Measurements from ENCODE around the gene CCDC6. TPM values are rescaled to one million over a fixed set of nuclear protein-coding genes. Genes with fewer than 3 reads are reported as not detected.
A peak's percentile ranks its signal among the peaks of the same experiment; 100 is the strongest.

Gene CCDC6
- total and polyA plus RNA-seq, 2 of the 8 experiments (the other 6 are each of a cell fraction or from before 2014, with no cell fraction given), result 42.2 to 74.4 TPM

- Histone ChIP-seq H3K4me2 (ENCODE audit: insufficient read depth in 1 of 2, low read depth in 2 of 2, low read length in 2 of 2) (peak overlapping the region in 1 of 2 experiments; percentile 39; a peak in 1 of 4 replicates), H4K91ac (replicated peaks; ENCODE audit: insufficient read length, low read length) (no peak overlapping the region), H3K27me3 (replicated peaks in 1 of 4; ENCODE audit: control insufficient read depth in 3 of 4, extremely low read depth in 1 of 4, insufficient read depth in 3 of 4, low read length in 3 of 4) (no peaks in the 10 kb centered on the region), H3K36me3 (ENCODE audit: control insufficient read depth in 2 of 4, insufficient read depth in 4 of 4, low read length in 3 of 4) (peaks cover 0 to 36% (median 3%) of the 10 kb centered on the region in 4 experiments; a peak in 4 of 8 replicates), H3K27ac (ENCODE audit: low read depth, low read length) (no peak overlapping the region), H3K18ac (ENCODE audit: extremely low read depth, low read length) (no peak overlapping the region), H3K56ac (replicated peaks; ENCODE audit: insufficient read length, low read depth, low read length) (no peak overlapping the region), H2BK12ac (ENCODE audit: low read depth, low read length) (no peak overlapping the region), H2BK20ac (ENCODE audit: low read length) (no peak overlapping the region), H3K4me1 (replicated peaks in 1 of 4; ENCODE audit: control insufficient read depth in 3 of 4, insufficient read depth in 4 of 4, low read length in 3 of 4) (peaks cover 3 to 28% (median 16%) of the 10 kb centered on the region in 4 experiments), H3K14ac (ENCODE audit: insufficient read length) (no peak overlapping the region), H3K9me3 (ENCODE audit: insufficient read depth in 2 of 2, low read depth in 1 of 2, low read length in 1 of 2) (no peaks in the 10 kb centered on the region), H2AFZ (ENCODE audit: low read length) (no peak overlapping the region), H3K79me1 (ENCODE audit: low read depth, low read length) (no peaks in the 10 kb centered on the region), H3K79me2 (ENCODE audit: control insufficient read depth in 1 of 2, insufficient read depth in 2 of 2, low read length in 2 of 2) (peaks cover 0 to 29% of the 10 kb centered on the region in 2 experiments; a peak in 3 of 4 replicates), H2AK5ac (ENCODE audit: low read depth, low read length) (no peak overlapping the region), H3K23ac (ENCODE audit: insufficient read length) (no peak overlapping the region), H4K20me1 (replicated peaks in 1 of 2; ENCODE audit: control insufficient read depth in 1 of 2, insufficient read depth in 2 of 2, low read length in 2 of 2) (peaks cover 0 to 2% of the 10 kb centered on the region in 2 experiments), H2BK15ac (ENCODE audit: low read length) (no peak overlapping the region), H3K23me2 (ENCODE audit: low read depth, low read length) (no peaks in the 10 kb centered on the region), H4K8ac (ENCODE audit: extremely low read depth, insufficient read depth, low read length) (no peak overlapping the region), H4K5ac (ENCODE audit: insufficient read length, low read depth, low read length) (peak overlapping the region; percentile 34), H2BK5ac (ENCODE audit: low read depth, low read length) (no peak overlapping the region), H3K4me3 (ENCODE audit: extremely low read depth in 1 of 4, insufficient read depth in 2 of 4, low read depth in 3 of 4, low read length in 4 of 4) (no peak overlapping the region; a peak in 1 of 8 replicates), H3K9ac (replicated peaks in 1 of 4; ENCODE audit: extremely low read depth in 1 of 4, low read depth in 3 of 4, low read length in 3 of 4) (no peak overlapping the region), H2BK120ac (replicated peaks; ENCODE audit: low read depth, low read length) (no peak overlapping the region), H3K4ac (replicated peaks; ENCODE audit: insufficient read length, low read depth, low read length) (no peak overlapping the region)
- WGBS, 2 experiments (ENCODE audit: extremely low coverage in 1 of 2, insufficient coverage in 1 of 2, insufficient read length in 1 of 2, insufficient replicate concordance in 2 of 2, low coverage in 1 of 2, low lambda C conversion rate in 2 of 2, missing lambda C conversion rate in 1 of 2), result 63% methylated on average over 2 of the region's 2 CpGs; no CpG with 5 or more reads in 1 of the 2 experiments
- ChIA-PET CTCF (ENCODE audit: partially characterized antibody) (interaction anchor here (0.6 to 8.9 kb wide), 7 partner anchors 9 to 1785 kb away, joined by 3 to 68 read pairs (median 4); partner anchors contain the start of gene CCDC6), POLR2A (ENCODE audit: partially characterized antibody) (interaction anchor here (2.3 kb wide), 1 partner anchor 64 kb away, joined by 9 read pairs; no protein-coding TSS in a partner anchor)
- TF ChIP-seq YY1 (IDR thresholded peaks at IDR 0.05; ENCODE audit: low read depth, low read length), result no peak
- TF ChIP-seq ASH2L (IDR thresholded peaks at IDR 0.05; ENCODE audit: low read length), result no peak
- TF ChIP-seq NRF1 (IDR thresholded peaks at IDR 0.05; ENCODE audit: low read depth, low read length), result no peak
- no peak for TF ChIP-seq RFX5 (IDR thresholded peaks at IDR 0.05; ENCODE audit: borderline replicate concordance, low read depth, low read length)
- no peak for TF ChIP-seq SIRT6 (IDR thresholded peaks at IDR 0.05; ENCODE audit: low read length)
- no peak for TF ChIP-seq BACH1 (IDR thresholded peaks at IDR 0.05; ENCODE audit: low read length)
- no peak for TF ChIP-seq HDAC6 (IDR thresholded peaks at IDR 0.05; ENCODE audit: low read depth, low read length)
- TF ChIP-seq BCL11A (IDR thresholded peaks at IDR 0.05; ENCODE audit: low read depth in 2 of 2, low read length in 2 of 2), result no peak
- TF ChIP-seq RBBP5 (IDR thresholded peaks at IDR 0.05; ENCODE audit: borderline replicate concordance, low read depth, low read length), result no peak
- TF ChIP-seq BRCA1 (IDR thresholded peaks at IDR 0.05; ENCODE audit: low read depth, low read length), result no peak
- DNase-seq (ENCODE audit: low read depth in 1 of 2, low spot score in 2 of 2) (no peak), FAIRE-seq (peak; percentile 39)
Measured at GRCh38 chr10:59843748-59844147, 62.6 kb downstream of the CCDC6 start.

All from H1 (cell line).